IPS DF 19.7 (cell line): Measurements from ENCODE around the gene ADK.
"Not testable (repeated sequence)": the region's sequence is repeated elsewhere in the genome, so short reads cannot be mapped to it uniquely, and the experiment has no call there.

Experiments used
- DNase-seq: peaks from one replicate; pipeline ENCODE4 v3.0.0-alpha.2; 2013; ENCODE audit warnings: low read depth, low spot score

ADK gene

DNA sequence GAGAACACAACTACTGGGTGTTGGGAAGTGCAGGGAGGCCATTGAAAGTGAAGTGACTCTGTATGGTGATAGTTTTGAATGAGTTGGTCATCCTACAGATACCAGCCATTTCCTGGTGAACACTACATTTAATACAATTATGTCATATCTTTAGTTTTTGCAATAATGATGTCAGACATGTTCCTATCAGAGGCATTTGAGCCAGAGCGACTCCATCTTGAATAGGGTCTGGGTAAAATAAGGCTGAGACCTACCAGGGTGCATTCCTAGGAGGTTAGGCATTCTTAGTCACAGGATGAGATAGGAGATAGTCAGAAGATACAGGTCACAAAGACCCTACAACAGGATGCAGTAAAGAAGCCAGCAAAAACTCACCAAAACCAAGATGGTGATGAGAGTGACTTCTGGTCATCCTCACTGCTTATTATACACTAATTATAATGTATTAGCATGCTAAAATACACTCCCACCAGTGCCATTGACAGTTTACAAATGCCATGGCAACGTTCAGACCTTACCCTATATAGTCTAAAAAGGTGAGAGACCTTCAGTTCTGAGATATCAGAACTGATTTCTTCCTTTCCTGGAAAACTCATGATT, 28.2 kb downstream of the ADK start:
- DNase-seq, result no peak

DNA sequence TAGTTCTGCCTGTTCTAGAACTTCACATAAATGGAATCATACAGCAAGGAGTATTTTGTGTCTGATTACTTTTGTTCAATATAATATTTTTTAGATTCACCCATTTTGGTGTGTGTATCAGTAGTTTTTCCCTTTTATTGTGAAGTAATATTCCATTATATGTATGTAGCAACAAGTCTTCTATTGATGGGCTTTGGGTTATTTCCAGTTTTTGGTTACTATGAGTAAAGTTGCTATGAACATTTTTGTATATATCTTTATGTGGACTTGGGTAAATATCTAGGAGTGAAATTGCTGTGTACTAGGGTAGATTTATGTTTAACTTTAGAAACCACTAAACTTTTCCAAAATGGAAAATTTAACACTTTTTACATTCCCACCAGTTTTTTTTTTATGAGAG, 35.7 kb downstream of the ADK start:
- no peak for DNase-seq

GRCh38 chr10:74187237-74187636, 36.2 kb downstream of the ADK start:
- DNase-seq, result no peak

DNA sequence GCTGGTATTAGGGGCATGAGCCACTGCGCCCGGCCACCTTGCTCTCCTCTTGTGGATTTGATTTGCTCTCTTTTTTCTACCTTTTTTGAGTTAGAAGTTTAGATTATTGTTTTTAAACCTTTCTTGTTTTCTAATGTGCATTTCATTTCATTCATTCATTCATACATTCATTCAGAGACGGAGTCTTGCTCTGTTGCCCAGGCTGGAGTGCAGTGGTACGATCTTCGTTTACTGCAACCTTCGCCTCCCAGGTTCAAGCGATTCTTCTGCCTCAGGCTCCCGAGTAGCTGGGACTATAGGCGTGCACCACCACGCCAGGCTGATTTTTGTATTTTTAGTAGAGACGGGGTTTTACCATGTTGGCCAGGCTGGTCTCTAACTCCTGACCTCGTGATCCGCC, 37.6 kb downstream of the ADK start:
- not testable (repeated sequence) for DNase-seq

- DNase-seq, result no peak
Observed at GRCh38 chr10:74189999-74190421, 39.0 kb downstream of the ADK start.

GRCh38 chr10:74190494-74190893, 39.5 kb downstream of the ADK start:
- DNase-seq, result no peak

DNA sequence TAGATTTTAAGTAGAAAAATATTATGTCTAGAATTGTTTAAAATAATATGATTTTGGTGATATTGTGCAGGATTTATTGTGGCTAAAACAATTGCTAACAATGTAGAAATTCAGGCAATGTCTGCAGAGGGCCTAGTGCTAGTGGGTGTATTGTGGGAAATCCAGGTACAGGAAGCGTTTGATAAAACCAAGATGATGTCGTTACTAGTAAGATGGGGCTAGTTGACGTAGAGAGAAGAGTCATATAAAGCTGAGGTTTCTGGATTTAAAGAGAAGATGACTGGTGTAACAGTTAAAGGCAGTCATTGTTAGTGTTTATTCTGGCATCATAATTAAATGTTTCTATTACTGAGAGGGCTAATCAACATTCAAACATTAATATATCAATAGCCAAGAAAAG, 43.5 kb downstream of the ADK start:
- DNase-seq, result no peak

GRCh38 chr10:74194999-74195398, 44.0 kb downstream of the ADK start:
- no peak for DNase-seq

DNA sequence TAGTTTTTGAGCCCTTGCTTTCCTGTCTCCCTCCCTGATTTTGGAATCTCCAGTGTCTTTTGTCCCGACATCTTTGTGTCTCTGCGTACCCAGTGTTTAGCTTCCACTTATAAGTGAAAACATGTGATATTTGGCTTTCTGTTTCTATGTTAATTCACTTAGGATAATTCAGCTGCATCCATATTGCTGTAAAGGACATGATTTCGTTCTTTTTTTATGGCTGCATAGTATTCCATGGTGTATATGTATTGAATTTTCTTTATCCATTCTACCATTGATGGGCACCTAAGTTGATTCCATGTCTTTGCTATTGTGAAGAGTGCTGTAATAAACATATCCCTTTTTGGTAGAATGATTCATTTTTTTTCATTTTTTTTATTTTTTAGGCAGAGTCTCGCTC, 48.3 kb downstream of the ADK start:
- DNase-seq, result no peak

DNA sequence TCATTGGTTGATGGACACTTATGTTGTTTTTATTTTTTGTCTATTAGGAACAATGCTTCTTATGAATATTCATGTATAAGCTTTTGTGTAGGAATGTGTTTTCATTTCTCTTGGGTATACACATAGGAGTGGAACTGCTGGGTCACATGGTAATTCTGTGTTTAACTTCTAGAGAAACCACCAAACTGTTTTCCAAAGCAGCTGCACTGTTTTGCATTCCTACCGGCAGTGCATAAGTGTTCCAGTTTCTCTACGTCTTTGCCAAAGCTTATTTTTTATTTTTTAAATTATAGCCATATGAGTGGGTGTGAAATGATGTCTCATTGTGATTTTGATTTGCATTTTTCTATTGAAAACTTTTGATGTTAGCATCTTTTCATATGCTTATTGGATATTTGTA, 51.3 kb downstream of the ADK start:
- no peak for DNase-seq

DNA sequence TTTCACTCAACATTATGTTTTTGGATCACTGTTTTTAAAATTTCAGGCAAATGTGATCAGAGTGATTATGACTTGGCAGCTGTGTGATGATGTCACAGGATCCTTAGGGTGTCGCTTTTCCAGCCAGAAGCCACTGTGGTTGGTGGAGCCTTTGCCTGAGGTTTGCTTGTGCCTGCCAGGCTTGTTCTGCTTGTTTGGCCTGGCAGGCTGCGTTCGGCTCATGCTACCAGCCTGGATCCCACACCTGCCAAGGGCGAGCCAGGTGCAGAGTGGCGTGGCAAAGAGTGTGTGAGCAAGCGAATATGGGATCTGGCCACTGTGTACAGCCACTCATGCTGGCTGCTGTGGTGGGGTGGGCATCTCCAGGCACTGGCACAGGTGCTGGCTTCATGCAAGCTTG, 55.7 kb downstream of the ADK start:
- no peak for DNase-seq

GRCh38 chr10:74207691-74208480, 56.9 kb downstream of the ADK start:
- DNase-seq, result no peak

DNA sequence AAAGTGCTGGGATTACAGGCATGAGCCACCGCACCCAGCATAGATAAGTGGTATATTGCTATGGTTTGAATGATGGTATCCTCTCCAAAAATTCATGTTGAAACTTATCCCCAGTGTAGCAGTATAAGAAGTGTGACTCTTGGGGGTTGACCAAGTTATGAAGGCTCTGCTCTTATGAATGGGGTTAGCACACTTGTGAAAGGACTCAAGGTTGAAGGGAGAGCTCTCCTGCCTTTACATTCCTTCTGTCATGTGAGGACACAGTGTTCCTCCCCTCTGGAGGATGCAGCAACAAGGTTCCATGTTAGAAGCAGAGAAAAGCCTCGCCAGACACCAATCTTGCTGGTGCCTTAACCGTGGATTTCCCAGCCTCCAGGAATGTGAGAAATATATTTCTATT, 58.0 kb downstream of the ADK start:
- no peak for DNase-seq

GRCh38 chr10:74213019-74213418, 62.0 kb downstream of the ADK start:
- DNase-seq, result no peak

DNA sequence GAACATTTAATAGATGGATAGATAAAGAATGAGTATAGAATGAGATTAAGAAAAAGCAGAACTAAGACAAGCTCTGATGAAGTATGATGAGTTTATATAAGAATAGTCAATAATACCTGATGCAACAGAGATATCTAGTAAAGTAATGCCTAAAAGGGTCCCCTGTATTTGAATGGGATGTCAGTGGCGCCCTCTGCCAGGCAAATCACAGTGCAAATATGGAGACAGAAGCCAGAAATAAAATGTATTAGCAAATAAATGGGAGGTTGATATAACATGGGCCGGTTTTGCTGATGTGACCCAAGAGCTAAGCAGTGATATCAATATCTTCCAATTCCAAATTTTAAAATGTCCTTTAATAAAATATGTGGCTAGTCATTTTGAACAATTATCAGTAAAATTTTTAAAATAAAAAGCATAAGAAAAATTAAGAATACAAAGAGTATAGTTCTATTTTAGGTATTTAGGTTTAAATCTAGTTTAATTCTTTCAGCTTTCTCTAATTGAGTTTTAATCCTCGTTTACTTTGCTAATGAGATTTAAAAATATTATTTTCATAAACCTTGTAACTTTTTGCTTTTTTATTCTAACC, 62.6 kb downstream of the ADK start:
- DNase-seq, result no peak

DNA sequence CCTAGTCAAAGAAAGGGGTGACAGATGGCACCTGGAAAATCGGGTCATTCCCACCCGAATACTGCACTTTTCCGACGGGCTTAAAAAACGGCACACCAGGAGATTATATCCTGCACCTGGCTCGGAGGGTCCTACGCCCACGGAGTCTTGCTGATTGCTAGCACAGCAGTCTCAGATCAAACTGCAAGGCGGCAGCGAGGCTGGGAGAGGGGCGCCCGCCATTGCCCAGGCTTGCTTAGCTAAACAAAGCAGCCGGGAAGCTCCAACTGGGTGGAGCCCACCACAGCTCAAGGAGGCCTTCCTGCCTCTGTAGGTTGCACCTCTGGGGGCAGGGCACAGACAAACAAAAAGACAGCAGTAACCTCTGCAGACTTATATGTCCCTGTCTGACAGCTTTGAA, 66.1 kb downstream of the ADK start:
- DNase-seq, result not testable (repeated sequence)

DNA sequence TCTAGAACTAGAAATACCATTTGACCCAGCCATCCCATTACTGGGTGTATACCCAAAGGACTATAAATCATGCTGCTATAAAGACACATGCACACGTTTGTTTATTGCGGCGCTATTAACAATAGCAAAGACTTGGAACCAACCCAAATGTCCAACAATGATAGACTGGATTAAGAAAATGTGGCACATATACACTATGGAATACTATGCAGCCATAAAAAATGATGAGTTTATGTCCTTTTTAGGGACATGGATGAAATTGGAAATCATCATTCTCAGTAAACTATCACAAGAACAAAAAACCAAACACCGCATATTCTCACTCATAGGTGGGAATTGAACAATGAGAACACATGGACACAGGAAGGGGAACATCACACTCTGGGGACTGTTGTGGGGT, 71.4 kb downstream of the ADK start:
- not testable (repeated sequence) for DNase-seq

GRCh38 chr10:74223755-74224529, 72.9 kb downstream of the ADK start:
- DNase-seq, result no peak

- DNase-seq, result no peak
Observed at GRCh38 chr10:74227697-74228424, 76.8 kb downstream of the ADK start.

- DNase-seq, result no peak
Observed at GRCh38 chr10:74231375-74231774, 80.4 kb downstream of the ADK start.

DNA sequence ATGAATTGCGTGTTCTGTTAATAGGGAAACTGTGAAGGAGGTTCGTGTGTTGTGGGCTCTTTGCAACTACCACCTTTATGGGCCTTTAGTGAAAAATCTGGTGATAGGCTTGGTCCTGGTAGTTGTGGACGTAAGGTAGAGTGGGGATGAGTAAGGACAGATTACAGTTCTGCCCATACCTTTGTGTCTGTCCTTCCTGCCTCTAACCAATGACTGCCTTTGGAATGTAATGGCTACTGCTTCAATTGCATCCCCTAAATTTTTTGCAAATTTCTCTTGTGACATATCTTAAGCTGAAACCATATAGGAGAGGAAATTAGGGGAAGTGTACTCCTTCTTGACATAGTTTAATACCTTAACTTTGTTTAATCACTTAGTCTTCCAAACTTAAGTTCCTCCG, 82.3 kb downstream of the ADK start:
- no peak for DNase-seq

DNA sequence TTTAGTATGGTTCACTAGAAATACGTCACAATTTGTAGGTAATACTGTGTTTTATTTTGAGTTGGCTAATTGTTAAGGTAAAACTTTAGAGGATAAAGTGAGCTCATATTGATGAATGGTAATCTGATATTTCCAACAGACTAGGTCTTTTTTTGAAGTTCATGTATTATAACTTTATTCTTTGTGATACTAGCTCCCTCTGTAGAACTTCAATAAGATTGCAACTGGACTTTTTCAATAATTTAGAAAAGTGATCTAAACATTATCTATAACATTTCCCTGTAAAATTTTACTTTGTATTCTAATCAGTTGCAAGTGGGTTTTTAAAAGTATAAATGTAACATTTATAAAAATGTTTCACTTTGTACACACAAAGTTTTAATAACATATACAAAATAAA, 83.5 kb downstream of the ADK start:
- DNase-seq, result no peak
